ENCODE data around the gene TRIM72.
A peak's percentile ranks its signal among the peaks of the same experiment; 100 is the strongest.

Gene TRIM72

GRCh38 chr16:31181102-31181830 lies 32.7 kb upstream of the TRIM72 start:
- Histone ChIP-seq H3K4me2 (ENCODE audit: low read depth, low read length, poor library complexity, severe bottlenecking) (peak overlapping the region; percentile 95), H3K27me3 (ENCODE audit: insufficient read depth, low read length, poor library complexity, severe bottlenecking) (peaks cover 14% of the 10 kb centered on the region), H3K9ac (ENCODE audit: low read depth, low read length, poor library complexity, severe bottlenecking) (peak overlapping the region; percentile 98), H3K4me1 (ENCODE audit: insufficient read depth, low read length, poor library complexity, severe bottlenecking) (peaks cover 53% of the 10 kb centered on the region), H3F3A (ENCODE audit: low read depth) (no peaks in the 10 kb centered on the region; the same call in 1 of the 2 replicates), H3K79me2 (ENCODE audit: insufficient read depth, low read length) (peaks cover 76% of the 10 kb centered on the region), H3K4me3 (ENCODE audit: low read length, poor library complexity, severe bottlenecking) (peak overlapping the region; percentile 98), H4K20me1 (ENCODE audit: insufficient read depth, low read length, poor library complexity, severe bottlenecking) (peaks cover 67% of the 10 kb centered on the region), H3K9me3 (ENCODE audit: insufficient read depth, low read depth, low read length) (no peaks in the 10 kb centered on the region), H3K36me3 (ENCODE audit: insufficient read depth, low read length) (peaks cover 50% of the 10 kb centered on the region), H2AFZ (ENCODE audit: low read length) (no peak overlapping the region), H3K9me2 (replicated peaks; ENCODE audit: low read depth, low read length) (no peaks in the 10 kb centered on the region)
- no peak for TF ChIP-seq CTCF (conservative IDR thresholded peaks at IDR 0.05; ENCODE audit: low read length)
- no peak for TF ChIP-seq EZH2phosphoT487 (IDR thresholded peaks at IDR 0.05; ENCODE audit: borderline replicate concordance)

GRCh38 chr16:31182391-31182790 lies 31.5 kb upstream of the TRIM72 start:
- H3K9me2 ChIP-seq (replicated peaks; ENCODE audit: low read depth, low read length) = no peaks in the 10 kb centered on the region
- peaks cover 14% of the 10 kb centered on the region for H3K27me3 ChIP-seq (ENCODE audit: insufficient read depth, low read length, poor library complexity, severe bottlenecking)
- peak overlapping the region; percentile 95 for H3K4me2 ChIP-seq (ENCODE audit: low read depth, low read length, poor library complexity, severe bottlenecking)
- H3K36me3 ChIP-seq (ENCODE audit: insufficient read depth, low read length) = peaks cover 62% of the 10 kb centered on the region
- no peaks in the 10 kb centered on the region for H3K9me3 ChIP-seq (ENCODE audit: insufficient read depth, low read depth, low read length)
- peak overlapping the region; percentile 98 for H3K9ac ChIP-seq (ENCODE audit: low read depth, low read length, poor library complexity, severe bottlenecking)
- H2AFZ ChIP-seq (ENCODE audit: low read length) = no peak overlapping the region
- H3K4me1 ChIP-seq (ENCODE audit: insufficient read depth, low read length, poor library complexity, severe bottlenecking) = peaks cover 56% of the 10 kb centered on the region
- H3K79me2 ChIP-seq (ENCODE audit: insufficient read depth, low read length) = peaks cover 87% of the 10 kb centered on the region
- H3F3A ChIP-seq (ENCODE audit: low read depth) = no peaks in the 10 kb centered on the region; the same call in 1 of the 2 replicates
- H3K4me3 ChIP-seq (ENCODE audit: low read length, poor library complexity, severe bottlenecking) = peak overlapping the region; percentile 98
- TF ChIP-seq CTCF (conservative IDR thresholded peaks at IDR 0.05; ENCODE audit: low read length) = no peak
- no peak for TF ChIP-seq EZH2phosphoT487 (IDR thresholded peaks at IDR 0.05; ENCODE audit: borderline replicate concordance)
- H4K20me1 ChIP-seq (ENCODE audit: insufficient read depth, low read length, poor library complexity, severe bottlenecking) = peaks cover 78% of the 10 kb centered on the region

GRCh38 chr16:31183432-31184428 lies 30.2 kb upstream of the TRIM72 start:
- Histone ChIP-seq H4K20me1 (ENCODE audit: insufficient read depth, low read length, poor library complexity, severe bottlenecking) (peaks cover 89% of the 10 kb centered on the region), H3F3A (ENCODE audit: low read depth) (no peaks in the 10 kb centered on the region; the same call in 1 of the 2 replicates), H3K27me3 (ENCODE audit: insufficient read depth, low read length, poor library complexity, severe bottlenecking) (peaks cover 14% of the 10 kb centered on the region), H3K79me2 (ENCODE audit: insufficient read depth, low read length) (peaks cover 96% of the 10 kb centered on the region), H3K9me3 (ENCODE audit: insufficient read depth, low read depth, low read length) (no peaks in the 10 kb centered on the region), H3K4me1 (ENCODE audit: insufficient read depth, low read length, poor library complexity, severe bottlenecking) (peaks cover 61% of the 10 kb centered on the region), H3K9me2 (replicated peaks; ENCODE audit: low read depth, low read length) (no peaks in the 10 kb centered on the region), H3K4me2 (ENCODE audit: low read depth, low read length, poor library complexity, severe bottlenecking) (peak overlapping the region; percentile 95), H3K9ac (ENCODE audit: low read depth, low read length, poor library complexity, severe bottlenecking) (peak overlapping the region; percentile 98), H3K4me3 (ENCODE audit: low read length, poor library complexity, severe bottlenecking) (peak overlapping the region; percentile 98), H2AFZ (ENCODE audit: low read length) (no peak overlapping the region), H3K36me3 (ENCODE audit: insufficient read depth, low read length) (peaks cover 75% of the 10 kb centered on the region)
- no peak for TF ChIP-seq EZH2phosphoT487 (IDR thresholded peaks at IDR 0.05; ENCODE audit: borderline replicate concordance)
- no peak for TF ChIP-seq CTCF (conservative IDR thresholded peaks at IDR 0.05; ENCODE audit: low read length)
